HepG2 (cell line): Measurements from ENCODE around the gene PNN. TPM values are rescaled to one million over a fixed set of nuclear protein-coding genes. Genes with fewer than 3 reads are reported as not detected.

ENCODE experiments used
- CENPX ChIP-seq: sonication (generic); formaldehyde crosslinking; IDR thresholded peaks from 2 replicates; pipeline ENCODE4 v1.9.0; 2021; ENCODE audit warnings: mild to moderate bottlenecking, missing genetic modification reagents, moderate library complexity
- FOXK2 ChIP-seq: fragments of 450-650 bp; IDR thresholded peaks from 2 replicates; pipeline ENCODE4 v1.6.1; 2016
- IRF9 ChIP-seq: sonication (generic); formaldehyde crosslinking; IDR thresholded peaks from 2 replicates; pipeline ENCODE4 v1.8.0; 2022; ENCODE audit warnings: missing genetic modification reagents, mild to moderate bottlenecking, borderline replicate concordance
- MAZ ChIP-seq, 2 experiments: sonication (generic) in 1 of 2; formaldehyde crosslinking in 1 of 2; IDR thresholded peaks; 2 replicates each; pipeline versions ENCODE4 v1.5.0 to v1.6.1; 2012 to 2020; ENCODE audit warnings: low read depth in 2 of 2, mild to moderate bottlenecking in 2 of 2, borderline replicate concordance in 1 of 2, improper control_type of control experiment in 1 of 2, low read length in 1 of 2, missing genetic modification reagents in 1 of 2, moderate library complexity in 1 of 2
- MXD1 ChIP-seq: sonication (generic); formaldehyde crosslinking; IDR thresholded peaks from 2 replicates; pipeline ENCODE4 v1.4.0; 2020; ENCODE audit warnings: mild to moderate bottlenecking, missing genetic modification reagents
- NR1H2 ChIP-seq: sonication (generic); formaldehyde crosslinking; IDR thresholded peaks from 2 replicates; pipeline ENCODE4 v1.8.1; 2022; ENCODE audit warnings: low read depth, missing genetic modification reagents, borderline replicate concordance
- TEF ChIP-seq: sonication (generic); formaldehyde crosslinking; IDR thresholded peaks from 2 replicates; pipeline ENCODE4 v1.5.0; 2020; ENCODE audit warnings: missing genetic modification reagents
- ZBTB46 ChIP-seq: sonication (generic); formaldehyde crosslinking; IDR thresholded peaks from 2 replicates; pipeline ENCODE4 v1.4.0; 2020; ENCODE audit warnings: mild to moderate bottlenecking, missing genetic modification reagents, borderline replicate concordance
- polyA plus RNA-seq, 8 experiments: library from polyadenylated mRNA; depleted of rRNA in 3 of 8; stranded (reverse) in 7 of 8; unstranded in 1 of 8; fragments of >200 nt; fragmentation: Illumina TruSeq in 4 of 8; extraction: Trizol in 4 of 8; gene quantifications; 2 replicates each; pipeline versions ENCODE4 v1.2.1 to v1.2.3, GENCODE V29; 2011 to 2016; ENCODE audit warnings: low read depth in 4 of 8, missing spikeins in 1 of 8, mixed read lengths in 1 of 8; ENCODE audit not compliant: insufficient read depth in 1 of 8
- total RNA-seq, 5 experiments: library from RNA; depleted of rRNA; stranded (reverse); fragments of >200 nt; fragmentation: Illumina TruSeq; extraction: Trizol; gene quantifications; 2 replicates each; pipeline ENCODE4 v1.2.3, GENCODE V29; 2016; ENCODE audit warnings: low read depth in 1 of 5
- TF ChIP-seq, protein P1 (sequence below): sonication (generic); formaldehyde crosslinking; IDR thresholded peaks from 2 replicates; pipeline ENCODE4; 2020; ENCODE audit warnings: missing genetic modification reagents, mild to moderate bottlenecking, borderline replicate concordance
- TF ChIP-seq, protein P2 (sequence below): sonication (generic); formaldehyde crosslinking; IDR thresholded peaks from 2 replicates; pipeline ENCODE4 v1.4.0; 2020; ENCODE audit warnings: missing genetic modification reagents

The PNN gene
- total and polyA plus RNA-seq, 2 of the 13 experiments (the other 11 are each of a cell fraction or from before 2014, with no cell fraction given): 58.0 to 214 TPM

- TF ChIP-seq, protein P1, sequence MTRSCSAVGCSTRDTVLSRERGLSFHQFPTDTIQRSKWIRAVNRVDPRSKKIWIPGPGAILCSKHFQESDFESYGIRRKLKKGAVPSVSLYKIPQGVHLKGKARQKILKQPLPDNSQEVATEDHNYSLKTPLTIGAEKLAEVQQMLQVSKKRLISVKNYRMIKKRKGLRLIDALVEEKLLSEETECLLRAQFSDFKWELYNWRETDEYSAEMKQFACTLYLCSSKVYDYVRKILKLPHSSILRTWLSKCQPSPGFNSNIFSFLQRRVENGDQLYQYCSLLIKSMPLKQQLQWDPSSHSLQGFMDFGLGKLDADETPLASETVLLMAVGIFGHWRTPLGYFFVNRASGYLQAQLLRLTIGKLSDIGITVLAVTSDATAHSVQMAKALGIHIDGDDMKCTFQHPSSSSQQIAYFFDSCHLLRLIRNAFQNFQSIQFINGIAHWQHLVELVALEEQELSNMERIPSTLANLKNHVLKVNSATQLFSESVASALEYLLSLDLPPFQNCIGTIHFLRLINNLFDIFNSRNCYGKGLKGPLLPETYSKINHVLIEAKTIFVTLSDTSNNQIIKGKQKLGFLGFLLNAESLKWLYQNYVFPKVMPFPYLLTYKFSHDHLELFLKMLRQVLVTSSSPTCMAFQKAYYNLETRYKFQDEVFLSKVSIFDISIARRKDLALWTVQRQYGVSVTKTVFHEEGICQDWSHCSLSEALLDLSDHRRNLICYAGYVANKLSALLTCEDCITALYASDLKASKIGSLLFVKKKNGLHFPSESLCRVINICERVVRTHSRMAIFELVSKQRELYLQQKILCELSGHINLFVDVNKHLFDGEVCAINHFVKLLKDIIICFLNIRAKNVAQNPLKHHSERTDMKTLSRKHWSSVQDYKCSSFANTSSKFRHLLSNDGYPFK (CRISPR knock-in tag): no peak
- TF ChIP-seq MXD1 (CRISPR knock-in tag) (no peak), TEF (CRISPR knock-in tag) (no peak), ZBTB46 (no peak), NR1H2 (no peak), MAZ (IDR thresholded peaks at IDR 0.05; ENCODE audit: borderline replicate concordance, low read depth, low read length) (no peak), MAZ (CRISPR knock-in tag; IDR thresholded peaks at IDR 0.05; ENCODE audit: low read depth) (no peak), CENPX (CRISPR knock-in tag) (no peak), FOXK2 (no peak), IRF9 (CRISPR knock-in tag) (no peak)
- TF ChIP-seq, protein P2, sequence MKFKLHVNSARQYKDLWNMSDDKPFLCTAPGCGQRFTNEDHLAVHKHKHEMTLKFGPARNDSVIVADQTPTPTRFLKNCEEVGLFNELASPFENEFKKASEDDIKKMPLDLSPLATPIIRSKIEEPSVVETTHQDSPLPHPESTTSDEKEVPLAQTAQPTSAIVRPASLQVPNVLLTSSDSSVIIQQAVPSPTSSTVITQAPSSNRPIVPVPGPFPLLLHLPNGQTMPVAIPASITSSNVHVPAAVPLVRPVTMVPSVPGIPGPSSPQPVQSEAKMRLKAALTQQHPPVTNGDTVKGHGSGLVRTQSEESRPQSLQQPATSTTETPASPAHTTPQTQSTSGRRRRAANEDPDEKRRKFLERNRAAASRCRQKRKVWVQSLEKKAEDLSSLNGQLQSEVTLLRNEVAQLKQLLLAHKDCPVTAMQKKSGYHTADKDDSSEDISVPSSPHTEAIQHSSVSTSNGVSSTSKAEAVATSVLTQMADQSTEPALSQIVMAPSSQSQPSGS (CRISPR knock-in tag): no peak
These were observed 2.1 kb downstream of the PNN start (continued) for GRCh38 chr14:39177168-39177545.
